Prostate gland (tissue), 2 donors: ENCODE results near the gene GNPTAB. TPM values are rescaled to one million over a fixed set of nuclear protein-coding genes. Genes with fewer than 3 reads are reported as not detected.
A peak's percentile ranks its signal among the peaks of the same experiment; 100 is the strongest.

Experiments
- DNase-seq: peaks from one replicate; pipeline ENCODE4 v3.0.0-alpha.2; 2019; ENCODE audit warnings: low spot score
- H3K27ac ChIP-seq, 2 donors: fragments of 200-600 bp; sonication (generic); 2 replicates each; pipeline ENCODE4 v1.5.1; 2017 to 2019
- H3K27me3 ChIP-seq: fragments of 200-600 bp; sonication (generic); replicated peaks from 2 replicates; pipeline ENCODE4 v1.5.1; 2019; ENCODE audit not compliant: insufficient read depth
- H3K36me3 ChIP-seq, 2 donors: fragments of 200-600 bp; sonication (generic); 1 replicate in 1 of 2; 2 replicates in 1 of 2; pipeline versions ENCODE4 v1.5.1 to v1.8.1; 2017 to 2019
- H3K4me1 ChIP-seq: fragments of 200-600 bp; sonication (generic); replicated peaks from 2 replicates; pipeline ENCODE4 v1.5.1; 2019
- H3K4me3 ChIP-seq, 2 donors: fragments of 200-600 bp; sonication (generic); 2 replicates each; pipeline ENCODE4 v1.5.1; 2017 to 2019
- H3K9me3 ChIP-seq: fragments of 200-600 bp; sonication (generic); 2 replicates; pipeline ENCODE4 v1.5.1; 2017
- POLR2A ChIP-seq: fragments of 450-650 bp; IDR thresholded peaks from one replicate; pipeline ENCODE4 v1.6.1; 2016; ENCODE audit warnings: antibody characterized with exemption, mild to moderate bottlenecking
- POLR2AphosphoS5 ChIP-seq: sonication (generic); formaldehyde crosslinking; IDR thresholded peaks from one replicate; pipeline ENCODE4 v1.6.1; 2017; ENCODE audit warnings: antibody characterized with exemption
- WGBS: methylation state at CpG from one replicate; pipeline ENCODE4 v1.1.5; 2018; 5-methylcytosine and 5-hydroxymethylcytosine counted together
- intact Hi-C: fragments of 100-400 bp; cut with DNase I; formaldehyde crosslinking; loops from one replicate; pipeline ENCODE4 v1.14.2; 2022
- total RNA-seq, 2 donors: library from RNA; depleted of rRNA; stranded (reverse); fragments of >200 nt; gene quantifications; one replicate each; pipeline ENCODE4 v1.1.0, GENCODE V29; 2016
- TF ChIP-seq, protein P1 (sequence below), 4 experiments: fragments of 200-600 bp in 2 of 4; fragments of 450-650 bp in 2 of 4; sonication (generic) in 2 of 4; IDR thresholded peaks; 1 replicate in 3 of 4; 2 replicates in 1 of 4; pipeline ENCODE4 v1.5.1; 2016 to 2019; ENCODE audit warnings: antibody characterized with exemption in 4 of 4, mild to moderate bottlenecking in 2 of 4, moderate library complexity in 2 of 4

Gene GNPTAB
- 10 to 100 TPM; 49.9 to 52.7 TPM for total RNA-seq

DNA sequence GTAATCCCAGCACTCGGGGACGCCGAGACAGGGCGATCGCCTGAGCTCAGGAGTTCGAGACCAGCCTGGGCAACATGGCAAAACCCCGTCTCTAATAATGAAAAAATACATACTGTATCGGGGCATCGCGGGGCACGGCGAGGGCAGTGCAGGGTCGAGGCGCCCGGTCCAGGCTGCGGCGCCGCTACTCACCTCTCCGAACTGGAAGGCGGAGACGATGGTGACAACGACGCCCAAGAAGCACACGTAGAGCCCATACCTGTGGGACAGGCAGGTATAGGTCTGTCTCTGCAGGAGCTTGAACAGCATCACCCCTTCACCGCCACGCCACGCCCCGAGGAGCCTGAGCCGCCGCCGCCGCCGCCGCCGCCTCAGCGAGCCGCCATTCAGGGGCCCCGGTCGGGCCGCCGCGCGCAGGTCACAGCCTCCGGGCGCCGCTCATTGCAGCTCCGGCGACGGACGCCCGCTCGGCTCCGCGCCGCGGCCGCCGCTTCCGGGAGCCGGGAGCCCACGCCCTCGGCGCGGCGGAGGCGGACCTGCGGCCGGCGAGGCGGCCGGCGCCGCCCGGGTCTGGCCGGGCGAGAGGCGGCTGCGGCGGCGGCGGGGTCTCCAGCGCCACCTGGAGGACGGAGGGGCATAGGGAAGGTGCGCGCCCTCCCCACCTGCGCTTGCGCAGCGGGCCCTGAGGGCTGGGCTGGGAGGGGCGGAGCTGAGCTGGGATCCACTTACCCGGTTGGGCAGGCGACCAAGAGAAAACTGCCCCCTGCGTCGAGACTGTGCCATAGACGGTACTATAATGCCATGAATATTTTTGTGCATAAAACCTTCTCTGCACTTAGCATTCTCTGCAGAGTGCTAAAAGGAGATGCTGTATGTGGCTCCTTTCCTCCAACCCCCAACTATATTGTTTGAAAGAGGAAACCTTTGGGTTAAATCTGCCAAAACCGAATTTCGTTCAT lies at the start of gene GNPTAB:
Gene GNPTAB, minus strand, starts transcription at position 593 of the 959 bp plus-strand sequence. Its CDS starts 284 bp downstream, at position 309.
- peak within 1 kb of the TSS; percentile 68 to 74 for H3K27ac ChIP-seq
- peak within 1 kb of the TSS; percentile 66 to 68 for H3K4me3 ChIP-seq
- WGBS = under 1% methylated on average over 33 of the region's 96 CpGs
- H3K36me3 ChIP-seq = no peaks in the 10 kb centered on the region
- intact Hi-C loops = loop anchor here (2.0 to 10.0 kb wide), 3 partner anchors 58 to 423 kb away; partner anchors contain the start of gene ARL1
- DNase-seq = peak; percentile 87
- no peaks in the 10 kb centered on the region for H3K4me1 ChIP-seq
- no peaks in the 10 kb centered on the region for H3K27me3 ChIP-seq
- TF ChIP-seq POLR2AphosphoS5 (peak; percentile 60), POLR2A (no peak)
- TF ChIP-seq, protein P1, sequence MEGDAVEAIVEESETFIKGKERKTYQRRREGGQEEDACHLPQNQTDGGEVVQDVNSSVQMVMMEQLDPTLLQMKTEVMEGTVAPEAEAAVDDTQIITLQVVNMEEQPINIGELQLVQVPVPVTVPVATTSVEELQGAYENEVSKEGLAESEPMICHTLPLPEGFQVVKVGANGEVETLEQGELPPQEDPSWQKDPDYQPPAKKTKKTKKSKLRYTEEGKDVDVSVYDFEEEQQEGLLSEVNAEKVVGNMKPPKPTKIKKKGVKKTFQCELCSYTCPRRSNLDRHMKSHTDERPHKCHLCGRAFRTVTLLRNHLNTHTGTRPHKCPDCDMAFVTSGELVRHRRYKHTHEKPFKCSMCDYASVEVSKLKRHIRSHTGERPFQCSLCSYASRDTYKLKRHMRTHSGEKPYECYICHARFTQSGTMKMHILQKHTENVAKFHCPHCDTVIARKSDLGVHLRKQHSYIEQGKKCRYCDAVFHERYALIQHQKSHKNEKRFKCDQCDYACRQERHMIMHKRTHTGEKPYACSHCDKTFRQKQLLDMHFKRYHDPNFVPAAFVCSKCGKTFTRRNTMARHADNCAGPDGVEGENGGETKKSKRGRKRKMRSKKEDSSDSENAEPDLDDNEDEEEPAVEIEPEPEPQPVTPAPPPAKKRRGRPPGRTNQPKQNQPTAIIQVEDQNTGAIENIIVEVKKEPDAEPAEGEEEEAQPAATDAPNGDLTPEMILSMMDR (IDR thresholded peaks at IDR 0.05) = peak; percentile 72 to 95 (median 84)
- H3K9me3 ChIP-seq = no peaks in the 10 kb centered on the region

DNA sequence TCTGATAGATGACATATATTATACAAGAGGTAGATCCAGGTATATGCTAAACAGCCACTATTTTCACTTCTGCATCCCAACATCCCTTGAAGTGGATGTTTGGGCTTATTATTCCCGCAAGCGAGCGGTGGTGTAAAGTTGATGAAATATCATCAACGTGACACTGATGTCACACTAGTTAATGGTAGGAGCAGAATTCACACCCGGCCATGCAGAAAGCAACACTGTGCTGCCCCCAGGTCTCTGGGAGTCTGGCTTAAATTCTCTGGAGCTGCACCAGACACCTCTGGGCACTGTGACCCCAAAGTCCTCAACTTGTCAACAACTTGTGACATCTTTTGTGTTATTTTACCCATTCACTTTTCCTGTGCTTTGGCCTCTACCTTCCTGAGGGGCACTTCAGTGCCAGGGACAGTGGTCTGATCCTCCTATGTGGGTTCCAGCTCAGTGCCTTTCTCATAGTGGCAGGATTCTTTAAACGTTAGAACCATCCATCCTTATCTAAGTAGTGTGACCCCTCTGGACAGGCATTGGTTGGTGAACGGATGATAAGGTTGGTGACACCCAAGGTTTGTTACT lies 47.6 kb upstream of the GNPTAB start:
- peak overlapping the region; percentile 48 to 76 for H3K4me3 ChIP-seq
- H3K36me3 ChIP-seq = no peaks in the 10 kb centered on the region
- intact Hi-C loops = no loop called here
- 58% methylated on average over 7 of the region's 7 CpGs for WGBS
- H3K4me1 ChIP-seq = no peaks in the 10 kb centered on the region
- DNase-seq = no peak
- H3K27me3 ChIP-seq = no peaks in the 10 kb centered on the region
- H3K27ac ChIP-seq = peak overlapping the region; percentile 80 to 93
- TF ChIP-seq POLR2AphosphoS5 (no peak), POLR2A (no peak)
- TF ChIP-seq, protein P1 (IDR thresholded peaks at IDR 0.05) = no peak
- no peaks in the 10 kb centered on the region for H3K9me3 ChIP-seq

DNA sequence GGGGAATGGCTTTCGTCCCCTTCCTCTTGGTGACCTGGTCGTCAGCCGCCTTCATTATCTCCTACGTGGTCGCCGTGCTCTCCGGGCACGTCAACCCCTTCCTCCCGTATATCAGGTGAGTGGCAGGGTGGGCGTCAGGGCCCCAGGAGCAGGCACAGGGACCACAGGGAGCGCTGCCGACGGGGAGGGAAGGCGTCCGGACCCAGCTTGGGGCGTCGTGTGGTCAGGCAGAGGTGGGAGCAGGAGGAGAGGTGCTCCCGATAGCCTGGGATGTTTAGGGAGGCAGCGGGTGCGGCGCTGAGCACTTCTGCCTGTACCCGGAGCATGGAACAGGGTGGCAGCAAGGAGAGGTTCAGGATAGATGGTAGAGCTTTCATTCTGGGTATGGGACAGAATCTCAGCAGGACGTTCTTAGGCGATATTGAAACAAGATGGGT lies 47.1 kb upstream of the GNPTAB start:
- Histone ChIP-seq H3K9me3 (no peaks in the 10 kb centered on the region), H3K4me1 (no peaks in the 10 kb centered on the region), H3K27ac (peak overlapping the region; percentile 80 to 93), H3K36me3 (no peaks in the 10 kb centered on the region), H3K27me3 (no peaks in the 10 kb centered on the region), H3K4me3 (peak overlapping the region; percentile 48 to 76)
- WGBS = 1% methylated on average over 13 of the region's 24 CpGs
- TF ChIP-seq POLR2A (no peak), POLR2AphosphoS5 (no peak)
- TF ChIP-seq, protein P1 (IDR thresholded peaks at IDR 0.05) = no peak
- intact Hi-C loops = no loop called here
- DNase-seq = peak; percentile 15

DNA sequence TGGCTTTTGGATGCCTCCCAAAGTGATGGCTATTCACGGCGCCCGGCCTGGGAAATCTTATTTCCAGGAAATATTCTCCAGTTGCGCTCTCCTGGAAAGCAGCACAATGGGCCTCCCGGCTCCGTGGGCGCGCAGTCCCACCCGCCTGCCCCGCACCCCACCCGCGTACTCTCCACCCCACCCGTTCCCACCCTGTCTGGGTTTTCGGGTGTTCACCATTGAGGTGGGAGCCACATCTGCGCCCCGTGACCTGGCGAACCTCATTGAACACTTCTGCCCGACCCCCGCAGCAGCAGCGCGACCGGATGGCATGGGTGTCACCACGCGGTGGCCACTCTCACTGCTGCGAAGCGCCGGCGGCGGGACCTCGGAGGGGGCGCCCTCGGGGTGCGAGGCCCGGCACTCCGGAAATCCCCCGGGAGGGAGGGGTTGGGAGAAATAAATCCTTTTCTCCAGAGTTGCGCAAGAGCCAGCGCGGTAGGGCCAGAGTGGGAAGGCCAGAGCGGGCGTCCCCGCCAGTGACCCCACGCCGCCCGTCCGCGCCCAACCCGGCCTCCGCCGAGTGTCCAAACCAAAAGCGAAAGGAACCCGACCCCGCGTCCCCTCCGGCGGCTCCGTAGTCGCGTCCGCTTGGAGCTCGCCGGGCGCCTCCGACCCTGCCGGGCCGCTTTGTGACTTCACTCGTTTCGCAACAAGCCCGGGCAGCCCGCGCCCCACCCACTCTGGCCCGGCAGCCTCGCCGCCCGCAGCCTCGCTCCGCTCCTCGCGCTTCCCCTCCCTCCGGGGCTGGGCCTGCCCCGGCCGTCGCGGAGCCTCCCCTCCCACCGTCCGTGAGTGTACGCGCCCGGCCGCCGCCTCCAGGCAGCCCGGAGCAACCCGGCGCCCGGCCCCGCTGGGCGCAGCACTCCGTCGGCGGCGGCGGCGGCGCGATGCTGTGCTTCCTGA lies 46.4 kb upstream of the GNPTAB start, which contains the start of gene DRAM1:
Gene DRAM1, plus strand, starts transcription at position 720 of the 945 bp plus-strand sequence. Its CDS starts 210 bp downstream, at position 930.
- Histone ChIP-seq H3K4me1 (no peaks in the 10 kb centered on the region), H3K9me3 (no peaks in the 10 kb centered on the region), H3K27ac (peak within 1 kb of the TSS; percentile 80 to 93), H3K36me3 (no peaks in the 10 kb centered on the region), H3K4me3 (peak within 1 kb of the TSS; percentile 48 to 76), H3K27me3 (no peaks in the 10 kb centered on the region)
- intact Hi-C loops = no loop called here
- peak; percentile 89 for DNase-seq
- TF ChIP-seq POLR2AphosphoS5 (peak; percentile 69), POLR2A (peak; percentile 81)
- TF ChIP-seq, protein P1 (IDR thresholded peaks at IDR 0.05) = peak in 2 of 4 experiments; percentile 20 to 23
- 0% methylated on average over 82 of the region's 105 CpGs for WGBS
